GM23338 (cell line): ENCODE results near the gene ZMAT2. TPM values are rescaled to one million over a fixed set of nuclear protein-coding genes. Genes with fewer than 3 reads are reported as not detected.
A peak's percentile ranks its signal among the peaks of the same experiment; 100 is the strongest.

Experiments used
- ATAC-seq: fragments of 200-7000 bp; cut with Tn5 transposase; 3 replicates; pipeline ENCODE4 v1.9.1; 2020
- DNase-seq: peaks from one replicate; pipeline ENCODE4 v3.0.0-alpha.2; 2015; ENCODE audit warnings: low spot score
- H2AFZ ChIP-seq: fragments of 200-600 bp; sonication (generic); 2 replicates; pipeline ENCODE4 v1.8.0; 2016; ENCODE audit warnings: antibody characterized with exemption, mild to moderate bottlenecking, moderate library complexity
- H3F3A ChIP-seq: fragments of 200-600 bp; sonication (generic); replicated peaks from 2 replicates; pipeline ENCODE4 v1.8.0; 2017; ENCODE audit warnings: antibody characterized with exemption, mixed run types, low read depth
- H3K27ac ChIP-seq: fragments of 200-600 bp; sonication (generic); 2 replicates; pipeline ENCODE4 v1.6.1; 2016; ENCODE audit warnings: low read depth
- H3K27me3 ChIP-seq: fragments of 200-600 bp; sonication (generic); 2 replicates; pipeline ENCODE4 v1.8.0; 2016; ENCODE audit warnings: mild to moderate bottlenecking, mixed run types, moderate library complexity; ENCODE audit not compliant: insufficient read depth
- H3K36me3 ChIP-seq: fragments of 200-600 bp; sonication (generic); 2 replicates; pipeline ENCODE4 v1.8.0; 2016; ENCODE audit warnings: mild to moderate bottlenecking; ENCODE audit not compliant: insufficient read depth
- H3K4me1 ChIP-seq: fragments of 200-600 bp; sonication (generic); 2 replicates; pipeline ENCODE4 v1.8.0; 2016; ENCODE audit warnings: mild to moderate bottlenecking, moderate library complexity; ENCODE audit not compliant: insufficient read depth
- H3K4me2 ChIP-seq: fragments of 200-600 bp; sonication (generic); 2 replicates; pipeline ENCODE4 v1.7.1; 2017; ENCODE audit warnings: mixed run types
- H3K4me3 ChIP-seq: fragments of 200-600 bp; sonication (generic); 2 replicates; pipeline ENCODE4 v1.6.1; 2016; ENCODE audit warnings: mixed run types
- H3K79me2 ChIP-seq: fragments of 200-600 bp; sonication (generic); replicated peaks from 2 replicates; pipeline ENCODE4 v1.8.0; 2017; ENCODE audit warnings: mild to moderate bottlenecking; ENCODE audit not compliant: insufficient read depth
- H3K9me2 ChIP-seq: fragments of 200-600 bp; sonication (generic); 2 replicates; pipeline ENCODE4 v1.8.0; 2017; ENCODE audit not compliant: insufficient read depth
- H4K20me1 ChIP-seq: fragments of 200-600 bp; sonication (generic); replicated peaks from 2 replicates; pipeline ENCODE4 v1.8.0; 2017; ENCODE audit warnings: mild to moderate bottlenecking; ENCODE audit not compliant: insufficient read depth
- H3K27ac Mint-ChIP-seq: 2 replicates; pipeline ENCODE4 v1.8.0; 2020; ENCODE audit warnings: inconsistent platforms, mild to moderate bottlenecking, moderate library complexity, mixed read lengths
- H3K27me3 Mint-ChIP-seq: 3 replicates; pipeline ENCODE4 v1.8.0; 2022; ENCODE audit warnings: low read depth, mild to moderate bottlenecking, moderate library complexity, mixed read lengths, inconsistent platforms; ENCODE audit not compliant: insufficient read depth, poor library complexity
- H3K36me3 Mint-ChIP-seq: 3 replicates; pipeline ENCODE4 v1.8.0; 2021; ENCODE audit warnings: low read depth, mild to moderate bottlenecking, inconsistent platforms, moderate library complexity, mixed read lengths
- H3K4me1 Mint-ChIP-seq: 3 replicates; pipeline ENCODE4 v1.8.0; 2020; ENCODE audit warnings: mild to moderate bottlenecking, inconsistent platforms, mixed read lengths
- H3K4me3 Mint-ChIP-seq: 3 replicates; pipeline ENCODE4 v1.8.0; 2021; ENCODE audit warnings: moderate library complexity, mild to moderate bottlenecking, inconsistent platforms, mixed read lengths
- H3K9me3 Mint-ChIP-seq: 3 replicates; pipeline ENCODE4 v1.8.0; 2020; ENCODE audit warnings: moderate library complexity, mild to moderate bottlenecking, inconsistent platforms, mixed read lengths
- CREB1 ChIP-seq: fragments of 250-450 bp; sonication (Bioruptor Pico); IDR thresholded peaks from 2 replicates; pipeline ENCODE4 v1.5.0; 2020; ENCODE audit warnings: low read depth, mild to moderate bottlenecking, moderate library complexity
- CTCF ChIP-seq, 2 experiments: fragments of 200-600 bp in 1 of 2; sonication (generic) in 1 of 2; conservative IDR thresholded peaks; 2 replicates each; pipeline versions ENCODE4 v1.5.1 to v1.6.1; 2016 to 2017; ENCODE audit warnings: antibody characterized with exemption in 2 of 2, low read depth in 2 of 2, mild to moderate bottlenecking in 2 of 2, moderate library complexity in 1 of 2
- ETS1 ChIP-seq: IDR thresholded peaks from 2 replicates; pipeline ENCODE4 v1.6.1; 2016; ENCODE audit warnings: antibody characterized with exemption
- EZH2 ChIP-seq: fragments of 200-600 bp; sonication (generic); IDR thresholded peaks from one replicate; pipeline ENCODE4 v1.8.0; 2017; ENCODE audit warnings: antibody characterized with exemption, mild to moderate bottlenecking, low read depth; ENCODE audit not compliant: unreplicated experiment
- EZH2phosphoT487 ChIP-seq: fragments of 200-600 bp; sonication (generic); IDR thresholded peaks from one replicate; pipeline ENCODE4 v1.8.1; 2018; ENCODE audit warnings: antibody characterized with exemption; ENCODE audit not compliant: unreplicated experiment
- JUNB ChIP-seq: IDR thresholded peaks from one replicate; pipeline ENCODE4 v1.6.1; 2016; ENCODE audit warnings: antibody characterized with exemption; ENCODE audit not compliant: unreplicated experiment
- NANOG ChIP-seq: IDR thresholded peaks from 2 replicates; pipeline ENCODE4 v1.6.1; 2016; ENCODE audit warnings: antibody characterized with exemption, borderline replicate concordance
- POLR2AphosphoS5 ChIP-seq: IDR thresholded peaks from 2 replicates; pipeline ENCODE4 v1.6.1; 2016; ENCODE audit warnings: antibody characterized with exemption, low read depth
- ZNF114 ChIP-seq: fragments of 250-450 bp; sonication (Bioruptor Pico); IDR thresholded peaks from 2 replicates; pipeline ENCODE4 v1.5.0; 2020; ENCODE audit warnings: mild to moderate bottlenecking, moderate library complexity
- ZNF331 ChIP-seq: fragments of 250-450 bp; sonication (Bioruptor Pico); IDR thresholded peaks from 2 replicates; pipeline ENCODE4 v1.5.0; 2020; ENCODE audit warnings: low read depth, mild to moderate bottlenecking, moderate library complexity
- polyA plus RNA-seq: library from polyadenylated mRNA; unstranded; fragments of >200 nt; fragmentation: Nextera tagmentation; extraction: Ambion mirVana; gene quantifications from 2 replicates; pipeline ENCODE4 v1.2.1, GENCODE V29; 2016
- total RNA-seq: library from RNA; depleted of rRNA; stranded (reverse); fragments of >200 nt; shearing (Covaris generic); gene quantifications from 2 replicates; pipeline ENCODE4 v1.2.3, GENCODE V29; 2014

Gene ZMAT2
- total and polyA plus RNA-seq, 2 experiments from 2014 or later, result 26.4 to 50.6 TPM

GRCh38 chr5:140734354-140734753 is 34.1 kb downstream of the ZMAT2 start:
- H3K4me3 ChIP-seq, result no peak overlapping the region
- H3K36me3 ChIP-seq, result no peaks in the 10 kb centered on the region
- no peaks in the 10 kb centered on the region for H3K36me3 Mint-ChIP-seq
- no peaks in the 10 kb centered on the region for H3K4me1 ChIP-seq
- TF ChIP-seq CTCF (conservative IDR thresholded peaks at IDR 0.05; ENCODE audit: low read depth in 2 of 2), result peak; percentile 23 to 51; a peak in 2 of 4 replicates
- TF ChIP-seq POLR2AphosphoS5, result no peak
- no peaks in the 10 kb centered on the region for H3K4me1 Mint-ChIP-seq
- H3K27ac ChIP-seq, result no peak overlapping the region
- H3K27me3 Mint-ChIP-seq, result no peaks in the 10 kb centered on the region
- H2AFZ ChIP-seq, result no peak overlapping the region
- peaks cover 11% of the 10 kb centered on the region; the same call in 2 of the 3 replicates for H3K9me3 Mint-ChIP-seq
- DNase-seq (no peak), ATAC-seq (no peak)
- H3K4me3 Mint-ChIP-seq, result no peak overlapping the region
- H3K27ac Mint-ChIP-seq, result no peak overlapping the region
- H4K20me1 ChIP-seq, result no peaks in the 10 kb centered on the region
- H3K79me2 ChIP-seq, result no peaks in the 10 kb centered on the region
- no peaks in the 10 kb centered on the region for H3K9me2 ChIP-seq
- H3K4me2 ChIP-seq, result no peak overlapping the region
- no peaks in the 10 kb centered on the region for H3K27me3 ChIP-seq
- H3F3A ChIP-seq, result no peaks in the 10 kb centered on the region

GRCh38 chr5:140737486-140737885 is 37.2 kb downstream of the ZMAT2 start:
- no peaks in the 10 kb centered on the region for H3K4me1 ChIP-seq
- no peak overlapping the region for H3K4me3 ChIP-seq
- H2AFZ ChIP-seq, result no peak overlapping the region
- no peak overlapping the region for H3K4me2 ChIP-seq
- H3K36me3 ChIP-seq, result no peaks in the 10 kb centered on the region
- no peaks in the 10 kb centered on the region for H3F3A ChIP-seq
- H3K27me3 ChIP-seq, result no peaks in the 10 kb centered on the region
- no peaks in the 10 kb centered on the region for H3K79me2 ChIP-seq
- H3K4me1 Mint-ChIP-seq, result no peaks in the 10 kb centered on the region
- H3K9me2 ChIP-seq, result peaks cover 4% of the 10 kb centered on the region; the same call in 1 of the 2 replicates
- H3K27ac Mint-ChIP-seq, result no peak overlapping the region
- ATAC-seq (no peak), DNase-seq (no peak)
- no peaks in the 10 kb centered on the region for H4K20me1 ChIP-seq
- H3K27me3 Mint-ChIP-seq, result no peaks in the 10 kb centered on the region
- H3K9me3 Mint-ChIP-seq, result peaks cover 32% of the 10 kb centered on the region
- H3K27ac ChIP-seq, result no peak overlapping the region
- no peaks in the 10 kb centered on the region for H3K36me3 Mint-ChIP-seq
- TF ChIP-seq EZH2phosphoT487 (no peak), ZNF331 (no peak)
- no peak overlapping the region for H3K4me3 Mint-ChIP-seq

- peaks cover 4% of the 10 kb centered on the region; the same call in 1 of the 2 replicates for H3K9me2 ChIP-seq
- H3K27ac ChIP-seq, result no peak overlapping the region
- Mint-ChIP-seq H3K36me3 (peaks cover under 1% of the 10 kb centered on the region; the same call in 1 of the 3 replicates), H3K4me3 (no peak overlapping the region), H3K9me3 (peaks cover 51% of the 10 kb centered on the region), H3K27ac (no peak overlapping the region), H3K4me1 (no peaks in the 10 kb centered on the region), H3K27me3 (no peaks in the 10 kb centered on the region)
- no peaks in the 10 kb centered on the region for H3K79me2 ChIP-seq
- H3K4me3 ChIP-seq, result no peak overlapping the region
- H2AFZ ChIP-seq, result no peak overlapping the region
- H3F3A ChIP-seq, result no peaks in the 10 kb centered on the region
- H3K4me1 ChIP-seq, result no peaks in the 10 kb centered on the region
- H3K36me3 ChIP-seq, result no peaks in the 10 kb centered on the region
- no peaks in the 10 kb centered on the region for H3K27me3 ChIP-seq
- H4K20me1 ChIP-seq, result no peaks in the 10 kb centered on the region
- no peak for DNase-seq
- no peak overlapping the region for H3K4me2 ChIP-seq
- no peak for ATAC-seq
- TF ChIP-seq ETS1, result no peak
- TF ChIP-seq CREB1, result no peak
- TF ChIP-seq NANOG, result no peak
- no peak for TF ChIP-seq JUNB
- no peak for TF ChIP-seq CTCF (conservative IDR thresholded peaks at IDR 0.05; ENCODE audit: low read depth in 2 of 2)
- TF ChIP-seq EZH2phosphoT487, result no peak
- no peak for TF ChIP-seq ZNF114 (CRISPR knock-in tag)
- TF ChIP-seq EZH2, result no peak
Measured at GRCh38 chr5:140741967-140742366, 41.7 kb downstream of the ZMAT2 start.
